Tibial nerve (tissue), 4 donors: ENCODE data around the gene DMGDH. TPM values are rescaled to one million over a fixed set of nuclear protein-coding genes. Genes with fewer than 3 reads are reported as not detected.

Experiments
- DNase-seq, 2 donors: peaks; one replicate each; pipeline ENCODE4 v3.0.0-alpha.2; 2019; ENCODE audit warnings: low spot score in 2 of 2
- H3K27ac ChIP-seq, 4 donors: fragments of 200-600 bp; sonication (generic) in 3 of 4; one replicate each; pipeline ENCODE4 v1.5.1; 2017 to 2019; ENCODE audit warnings: mild to moderate bottlenecking in 1 of 4
- H3K27me3 ChIP-seq, 2 donors: fragments of 200-600 bp; sonication (generic) in 1 of 2; one replicate each; pipeline versions ENCODE4 v1.5.1 to v1.6.0; 2017 to 2019
- H3K36me3 ChIP-seq, 3 donors: fragments of 200-600 bp; sonication (generic); one replicate each; pipeline ENCODE4 v1.5.1; 2018 to 2019
- H3K4me1 ChIP-seq, 4 donors: fragments of 200-600 bp; sonication (generic) in 3 of 4; one replicate each; pipeline ENCODE4 v1.5.1; 2017 to 2019
- H3K4me3 ChIP-seq, 4 donors: fragments of 200-600 bp; sonication (generic) in 3 of 4; one replicate each; pipeline ENCODE4 v1.5.1; 2017 to 2019; ENCODE audit warnings: mild to moderate bottlenecking in 1 of 4, moderate library complexity in 1 of 4
- H3K9me3 ChIP-seq, 4 donors: fragments of 200-600 bp; sonication (generic) in 3 of 4; one replicate each; pipeline ENCODE4 v1.5.1; 2017 to 2019
- CTCF ChIP-seq, 5 experiments: fragments of 200-600 bp in 3 of 5; fragments of 450-650 bp in 2 of 5; sonication (generic) in 3 of 5; IDR thresholded peaks; one replicate each; pipeline ENCODE4 v1.5.1; 2016 to 2019; ENCODE audit warnings: antibody characterized with exemption in 5 of 5, mild to moderate bottlenecking in 3 of 5, moderate library complexity in 2 of 5
- EP300 ChIP-seq, 2 donors: sonication (generic); formaldehyde crosslinking; IDR thresholded peaks; one replicate each; pipeline ENCODE4 v1.6.1; 2017; ENCODE audit warnings: antibody characterized with exemption in 2 of 2, mild to moderate bottlenecking in 1 of 2
- POLR2A ChIP-seq, 2 donors: fragments of 450-650 bp; IDR thresholded peaks; one replicate each; pipeline ENCODE4 v1.6.1; 2017; ENCODE audit warnings: antibody characterized with exemption in 2 of 2, mild to moderate bottlenecking in 2 of 2, moderate library complexity in 2 of 2
- WGBS, 2 donors: methylation state at CpG; one replicate each; pipeline ENCODE4 v1.1.5; 2018; 5-methylcytosine and 5-hydroxymethylcytosine counted together
- total RNA-seq, 4 donors: library from RNA; depleted of rRNA; stranded (reverse); fragments of >200 nt; gene quantifications; one replicate each; pipeline ENCODE4 v1.1.0, GENCODE V29; 2016

Gene DMGDH
- total RNA-seq, 4 donors from 2014 or later, result 7.1 to 20.1 (median 11.8) TPM

- DNase-seq, result no peak
- H3K4me1 ChIP-seq, result no peaks in the 10 kb centered on the region
- no peak overlapping the region for H3K4me3 ChIP-seq
- H3K27ac ChIP-seq, result no peak overlapping the region
- 78 to 85% methylated on average over 4 of the region's 4 CpGs for WGBS, 2 donors
- no peaks in the 10 kb centered on the region for H3K9me3 ChIP-seq
- no peaks in the 10 kb centered on the region for H3K36me3 ChIP-seq
- no peaks in the 10 kb centered on the region for H3K27me3 ChIP-seq
- TF ChIP-seq EP300 (IDR thresholded peaks at IDR 0.05) (no peak), CTCF (IDR thresholded peaks at IDR 0.05) (no peak), POLR2A (IDR thresholded peaks at IDR 0.05) (no peak)
These were observed 19.0 kb upstream of the DMGDH start for GRCh38 chr5:79088507-79088906.

- Histone ChIP-seq H3K9me3 (no peaks in the 10 kb centered on the region), H3K4me3 (no peak overlapping the region), H3K27me3 (no peaks in the 10 kb centered on the region), H3K4me1 (no peaks in the 10 kb centered on the region), H3K27ac (no peak overlapping the region), H3K36me3 (peaks cover 0 to 6% (median 0%) of the 10 kb centered on the region in 3 donors)
- WGBS, 2 donors, result 72 to 79% methylated on average over 2 of the region's 2 CpGs
- no peak for DNase-seq
- no peak for TF ChIP-seq CTCF (IDR thresholded peaks at IDR 0.05)
- TF ChIP-seq POLR2A (IDR thresholded peaks at IDR 0.05), result no peak
These were observed 16.6 kb upstream of the DMGDH start for GRCh38 chr5:79086116-79086515.

GRCh38 chr5:79081779-79082178 is 12.3 kb upstream of the DMGDH start:
- DNase-seq, result no peak
- Histone ChIP-seq H3K27me3 (no peaks in the 10 kb centered on the region), H3K4me1 (no peaks in the 10 kb centered on the region), H3K36me3 (peaks cover 0 to 13% (median 0%) of the 10 kb centered on the region in 3 donors), H3K27ac (no peak overlapping the region), H3K4me3 (no peak overlapping the region), H3K9me3 (no peaks in the 10 kb centered on the region)
- 77 to 83% methylated on average over 5 of the region's 5 CpGs for WGBS, 2 donors
- TF ChIP-seq CTCF (IDR thresholded peaks at IDR 0.05), result no peak

- TF ChIP-seq CTCF (IDR thresholded peaks at IDR 0.05) (no peak), EP300 (IDR thresholded peaks at IDR 0.05) (no peak), POLR2A (IDR thresholded peaks at IDR 0.05) (no peak)
- no peak for DNase-seq
- no peaks in the 10 kb centered on the region for H3K4me1 ChIP-seq
- H3K9me3 ChIP-seq, result no peaks in the 10 kb centered on the region
- H3K27ac ChIP-seq, result no peak overlapping the region
- no peaks in the 10 kb centered on the region for H3K27me3 ChIP-seq
- 92 to 97% methylated on average over 2 of the region's 2 CpGs for WGBS, 2 donors
- H3K4me3 ChIP-seq, result no peak overlapping the region
- peaks cover 0 to 13% (median 0%) of the 10 kb centered on the region in 3 donors for H3K36me3 ChIP-seq
These were observed 11.3 kb upstream of the DMGDH start for GRCh38 chr5:79080804-79081203.

- DNase-seq, result no peak
- H3K9me3 ChIP-seq, result peaks cover 0 to 12% (median 2%) of the 10 kb centered on the region in 4 donors
- TF ChIP-seq EP300 (IDR thresholded peaks at IDR 0.05) (no peak), POLR2A (IDR thresholded peaks at IDR 0.05) (no peak), CTCF (IDR thresholded peaks at IDR 0.05) (no peak)
- H3K27me3 ChIP-seq, result no peaks in the 10 kb centered on the region
- H3K4me3 ChIP-seq, result no peak overlapping the region
- no peak overlapping the region for H3K27ac ChIP-seq
- peaks cover 0 to 13% (median 0%) of the 10 kb centered on the region in 3 donors for H3K36me3 ChIP-seq
- no peaks in the 10 kb centered on the region for H3K4me1 ChIP-seq
- 66 to 82% methylated on average over 3 of the region's 3 CpGs for WGBS, 2 donors
These were observed 8.3 kb upstream of the DMGDH start for GRCh38 chr5:79077680-79078365.
